EL (cell line): Measurements from ENCODE around the gene KCNIP1.

Experiments used
- DNase-seq: peaks from one replicate; pipeline ENCODE4 v3.0.0-alpha.2; 2016

The KCNIP1 gene

GRCh38 chr5:170632266-170632984 lies 128.6 kb downstream of the KCNIP1 start:
- DNase-seq = no peak

- no peak for DNase-seq
These were observed 129.1 kb downstream of the KCNIP1 start for GRCh38 chr5:170632985-170633234.

GRCh38 chr5:170633235-170634081 lies 129.6 kb downstream of the KCNIP1 start:
- peak; percentile 91 for DNase-seq

- DNase-seq = no peak
These were observed 130.6 kb downstream of the KCNIP1 start for GRCh38 chr5:170634256-170634990.

GRCh38 chr5:170635706-170636105 lies 131.9 kb downstream of the KCNIP1 start:
- no peak for DNase-seq

- no peak for DNase-seq
These were observed 132.4 kb downstream of the KCNIP1 start for GRCh38 chr5:170636206-170636605.

- no peak for DNase-seq
These were observed 133.1 kb downstream of the KCNIP1 start for GRCh38 chr5:170636801-170637477.

GRCh38 chr5:170638051-170638450 lies 134.2 kb downstream of the KCNIP1 start:
- no peak for DNase-seq

GRCh38 chr5:170638454-170639220 lies 134.8 kb downstream of the KCNIP1 start:
- DNase-seq = peak; percentile 59

- no peak for DNase-seq
These were observed 135.6 kb downstream of the KCNIP1 start for GRCh38 chr5:170639221-170639925.

GRCh38 chr5:170640731-170641588 lies 137.1 kb downstream of the KCNIP1 start:
- DNase-seq = no peak

GRCh38 chr5:170641589-170642031 lies 137.8 kb downstream of the KCNIP1 start:
- DNase-seq = no peak

GRCh38 chr5:170642066-170642735 lies 138.4 kb downstream of the KCNIP1 start:
- no peak for DNase-seq

- no peak for DNase-seq
These were observed 139.1 kb downstream of the KCNIP1 start for GRCh38 chr5:170642776-170643436.

GRCh38 chr5:170643591-170643990 lies 139.8 kb downstream of the KCNIP1 start:
- DNase-seq = no peak

- no peak for DNase-seq
These were observed 140.7 kb downstream of the KCNIP1 start for GRCh38 chr5:170644501-170644900.

GRCh38 chr5:170648541-170648940 lies 144.7 kb downstream of the KCNIP1 start:
- peak; percentile 64 for DNase-seq

GRCh38 chr5:170650850-170651249 lies 147.0 kb downstream of the KCNIP1 start:
- DNase-seq = no peak

GRCh38 chr5:170651604-170652277 lies 147.9 kb downstream of the KCNIP1 start:
- DNase-seq = no peak
